Inflammatory macrophage treated with lipopolysaccharide for 4 hours (primary cell): Measurements from ENCODE around the gene CEP350.
"Not testable (repeated sequence)": the region's sequence is repeated elsewhere in the genome, so short reads cannot be mapped to it uniquely, and the experiment has no call there.

Experiments
- DNase-seq: peaks from one replicate; pipeline ENCODE4 v3.0.0-alpha.2; 2020

Gene CEP350

DNA sequence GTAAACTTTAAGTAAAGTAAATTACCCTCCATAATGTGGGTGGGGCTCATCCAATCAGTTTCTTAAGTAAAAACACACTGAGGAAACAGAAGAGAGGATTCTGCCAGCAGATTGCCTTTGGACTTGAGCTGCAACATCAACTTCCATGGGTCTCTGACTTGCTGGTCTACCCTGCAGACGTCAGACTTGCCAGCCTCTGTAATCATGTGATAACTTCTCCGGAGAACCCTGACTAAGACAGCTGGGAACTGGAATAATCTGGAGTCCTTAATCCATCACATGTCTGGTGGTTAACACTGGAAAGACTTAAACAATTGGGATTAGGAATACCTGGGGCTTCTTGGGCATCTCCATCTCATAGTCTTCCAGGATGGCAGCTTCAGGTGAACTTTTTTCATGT lies 13.2 kb upstream of the CEP350 start:
- no peak for DNase-seq

- peak; percentile 65 for DNase-seq
Measured at GRCh38 chr1:179950651-179951050, 4.0 kb upstream of the CEP350 start.

- no peak for DNase-seq
Measured at GRCh38 chr1:179951383-179952144, 3.0 kb upstream of the CEP350 start.

DNA sequence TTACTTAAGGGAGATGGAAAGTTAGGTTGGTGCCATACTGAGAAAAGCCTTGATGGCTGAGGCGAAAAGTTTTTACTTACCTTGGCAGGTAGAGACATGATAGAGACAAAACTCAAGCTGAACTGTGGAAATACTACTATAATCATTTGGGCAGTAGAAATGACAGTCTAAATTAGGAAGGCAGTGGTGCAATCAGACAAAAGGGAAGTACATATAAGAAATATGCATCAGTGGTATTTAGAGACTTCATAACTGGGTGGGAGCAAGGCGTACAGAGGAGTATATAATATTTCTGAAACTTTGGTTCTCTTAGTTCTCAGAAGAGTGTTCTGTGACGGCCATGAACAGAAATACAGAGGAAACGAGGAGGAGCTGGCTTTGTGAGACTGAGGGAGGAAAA lies 2.4 kb upstream of the CEP350 start:
- DNase-seq = peak; percentile 72

DNA sequence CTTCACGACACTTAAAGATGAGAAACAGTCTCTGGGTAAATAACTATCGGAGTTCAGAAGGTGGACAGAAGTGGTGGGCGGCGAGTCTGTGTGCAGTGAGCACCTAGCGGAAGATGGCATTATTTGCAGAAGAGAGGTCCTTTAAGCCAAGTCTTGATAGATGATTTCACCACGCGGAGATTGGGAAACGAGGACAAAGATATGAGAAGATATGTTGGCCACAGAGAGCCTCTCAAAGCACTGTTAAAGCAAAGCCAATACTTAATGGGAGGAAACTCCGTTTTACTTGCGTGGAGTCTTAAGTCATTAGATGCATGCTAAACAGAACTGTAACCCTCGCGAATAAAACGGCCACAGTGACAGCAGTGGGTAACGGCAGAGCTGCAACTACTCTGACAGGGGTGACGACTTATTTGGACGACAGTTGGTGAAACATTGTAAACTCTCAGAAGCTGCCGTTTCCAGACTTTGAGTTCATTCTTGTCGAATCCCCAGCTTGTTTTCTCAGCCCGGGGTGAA lies 577 bp upstream of the CEP350 start:
- peak; percentile 71 for DNase-seq

DNA sequence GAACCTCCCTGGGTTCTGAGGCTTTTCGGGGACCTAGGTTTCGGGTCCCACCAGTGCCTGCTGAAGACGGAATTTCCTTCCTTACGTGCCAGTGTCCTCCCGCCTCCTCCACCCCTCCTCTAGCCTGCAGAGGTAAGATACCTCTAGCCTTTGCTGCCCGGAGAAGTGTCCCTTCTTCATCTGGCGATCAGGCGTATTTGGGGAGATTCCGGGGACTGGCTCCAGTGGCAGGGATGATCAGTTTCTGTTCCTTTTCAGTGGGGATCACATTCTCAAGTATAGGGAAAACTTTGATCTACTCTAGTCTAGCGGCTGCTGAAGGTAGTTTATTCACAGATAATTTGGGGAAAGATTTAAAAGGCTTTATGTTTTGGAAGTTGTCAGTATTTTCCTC lies 674 bp downstream of the CEP350 start:
- DNase-seq = peak; percentile 74

- no peak for DNase-seq
Measured at GRCh38 chr1:179955731-179956130, 1.1 kb downstream of the CEP350 start.

DNA sequence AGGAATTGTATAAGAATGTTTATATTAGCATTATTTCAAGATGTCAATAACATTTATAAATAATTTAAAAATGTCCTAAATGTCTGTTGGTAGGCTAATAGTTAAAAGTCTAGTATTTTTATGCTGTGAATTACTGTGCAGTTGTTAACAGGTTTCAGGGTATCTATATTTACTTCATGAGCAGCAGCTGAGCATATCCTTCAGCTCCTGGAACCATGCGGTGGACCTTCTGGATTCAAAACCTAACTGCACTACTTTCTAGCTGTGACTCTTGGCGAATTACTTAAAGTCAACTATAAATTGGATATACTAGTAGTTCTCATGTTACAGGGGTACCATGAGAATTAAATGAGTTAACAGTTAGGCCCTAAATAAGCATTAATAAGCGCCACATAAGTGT lies 3.7 kb downstream of the CEP350 start:
- no peak for DNase-seq

GRCh38 chr1:179962168-179962567 lies 7.6 kb downstream of the CEP350 start:
- DNase-seq = not testable (repeated sequence)

DNA sequence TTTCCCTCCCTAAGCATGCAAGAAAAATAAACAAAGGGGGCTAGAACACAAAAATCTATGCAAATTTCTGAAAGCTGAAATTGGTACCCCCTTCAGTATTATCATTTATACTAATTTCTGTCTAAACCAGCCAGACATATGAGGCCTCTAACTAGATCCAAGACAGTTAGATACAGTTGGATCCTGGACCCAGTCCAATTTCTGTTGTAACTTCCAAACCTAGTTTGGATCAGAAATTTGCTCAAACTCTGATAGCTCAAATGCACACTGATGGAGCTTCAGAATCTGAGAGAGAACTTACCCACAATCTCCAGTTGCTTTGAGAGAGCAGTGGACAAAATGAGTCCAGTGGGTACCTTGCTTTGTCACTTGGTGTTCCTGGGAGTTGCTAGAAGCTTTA lies 11.9 kb downstream of the CEP350 start:
- no peak for DNase-seq

DNA sequence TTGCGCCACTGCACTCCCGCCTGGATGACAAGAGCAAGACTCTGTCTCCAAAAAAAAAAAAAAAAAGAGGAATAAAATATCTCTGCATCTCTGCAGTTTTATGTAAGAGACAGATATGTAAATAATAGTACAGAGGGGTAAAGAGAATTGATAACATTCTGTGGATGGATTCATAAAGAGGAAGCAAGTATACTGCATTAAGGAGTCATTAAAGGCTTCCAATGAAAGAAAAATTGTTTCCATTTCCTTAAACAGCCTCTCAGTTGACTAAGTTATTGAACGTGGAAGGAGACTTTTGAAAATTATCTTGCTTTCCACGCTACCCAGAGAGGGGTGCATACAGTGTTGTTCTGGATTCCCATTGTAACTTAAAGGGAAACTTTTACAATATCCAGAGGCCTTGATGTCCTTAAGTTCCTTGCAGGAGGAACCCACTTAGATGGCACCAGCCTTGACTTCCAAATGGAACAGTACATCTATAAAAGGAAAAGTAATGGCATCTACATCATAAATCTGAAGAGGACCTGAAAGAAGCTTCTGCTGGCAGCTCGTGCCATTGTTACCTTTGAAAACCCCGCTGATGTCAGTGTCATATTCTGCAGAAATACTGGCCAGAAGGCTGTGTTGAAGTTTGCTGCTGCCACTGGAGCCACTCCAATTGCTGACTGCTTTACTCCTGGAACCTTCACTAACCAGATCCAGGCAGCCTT lies 13.8 kb downstream of the CEP350 start:
- no peak for DNase-seq

- no peak for DNase-seq
Measured at GRCh38 chr1:179968994-179969919, 14.6 kb downstream of the CEP350 start.

DNA sequence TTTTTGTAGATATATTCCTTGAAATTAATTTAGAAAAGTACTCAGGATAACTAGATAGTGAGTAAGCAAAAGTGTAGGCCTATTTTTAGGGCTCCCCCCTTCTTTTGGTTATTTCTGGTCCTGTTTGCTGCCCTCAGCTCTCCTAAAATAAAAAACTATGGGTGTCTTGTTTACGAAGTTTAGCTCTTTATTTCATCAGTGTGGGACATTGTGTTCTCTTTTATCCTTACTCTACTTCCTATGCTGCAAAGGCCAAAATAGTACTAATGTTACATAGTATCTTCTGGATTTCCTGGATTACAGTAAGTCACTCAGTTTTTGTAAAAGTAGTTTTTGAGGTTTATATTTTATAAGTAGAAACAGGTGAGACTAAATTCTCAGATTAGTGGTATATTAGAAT lies 15.4 kb downstream of the CEP350 start:
- DNase-seq = no peak

- DNase-seq = no peak
Measured at GRCh38 chr1:179971563-179972496, 17.2 kb downstream of the CEP350 start.

GRCh38 chr1:179973198-179974110 lies 18.8 kb downstream of the CEP350 start:
- DNase-seq = peak; percentile 52

- DNase-seq = no peak
Measured at GRCh38 chr1:179976970-179977651, 22.5 kb downstream of the CEP350 start.

- no peak for DNase-seq
Measured at GRCh38 chr1:179978199-179979079, 23.8 kb downstream of the CEP350 start.

DNA sequence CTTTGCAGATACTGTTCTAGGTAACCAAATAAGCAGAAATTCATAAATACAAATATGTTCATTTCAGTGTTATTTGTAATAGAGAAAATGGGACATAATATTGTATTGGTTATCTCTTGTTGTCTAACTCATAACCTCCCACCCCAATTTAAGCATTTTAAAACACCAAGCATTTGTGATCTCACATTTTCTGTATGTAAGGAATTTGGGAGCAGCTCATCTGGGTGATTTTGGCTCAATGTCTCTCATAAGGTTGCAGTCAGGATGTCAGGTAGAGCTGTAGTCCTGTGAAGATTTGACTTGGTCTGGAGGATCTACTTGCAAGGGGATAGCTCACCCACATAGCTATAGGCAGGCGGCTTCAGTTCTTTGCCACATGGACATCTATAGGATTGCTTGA lies 29.5 kb downstream of the CEP350 start:
- no peak for DNase-seq

GRCh38 chr1:179984942-179985341 lies 30.3 kb downstream of the CEP350 start:
- DNase-seq = no peak
